ENCODE data around the gene CCDC61.

Gene CCDC61

DNA sequence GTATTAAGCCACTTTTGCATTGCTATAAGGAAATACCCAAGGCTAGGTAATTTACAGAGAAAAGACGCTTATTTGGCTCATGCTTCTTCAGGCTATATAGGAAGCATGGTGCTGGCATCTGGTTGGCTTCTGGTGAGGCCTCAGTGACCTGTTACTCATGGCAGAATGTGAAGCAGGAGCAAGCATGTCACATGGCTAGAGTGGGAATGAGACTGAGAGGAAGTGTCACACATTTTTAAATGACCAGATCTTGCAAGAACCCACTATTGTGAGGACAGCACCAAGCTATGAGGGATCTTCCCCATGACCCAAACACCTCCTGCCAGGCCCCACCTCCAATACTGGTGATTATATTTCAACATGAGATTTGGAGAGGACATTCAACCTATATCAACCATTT, 71.2 kb downstream of the CCDC61 start:
- Mint-ChIP-seq H3K27me3 (ENCODE audit: low read depth) (peaks cover 46% of the 10 kb centered on the region), H3K9me3 (peaks cover under 1% of the 10 kb centered on the region), H3K4me3 (no peak overlapping the region)

DNA sequence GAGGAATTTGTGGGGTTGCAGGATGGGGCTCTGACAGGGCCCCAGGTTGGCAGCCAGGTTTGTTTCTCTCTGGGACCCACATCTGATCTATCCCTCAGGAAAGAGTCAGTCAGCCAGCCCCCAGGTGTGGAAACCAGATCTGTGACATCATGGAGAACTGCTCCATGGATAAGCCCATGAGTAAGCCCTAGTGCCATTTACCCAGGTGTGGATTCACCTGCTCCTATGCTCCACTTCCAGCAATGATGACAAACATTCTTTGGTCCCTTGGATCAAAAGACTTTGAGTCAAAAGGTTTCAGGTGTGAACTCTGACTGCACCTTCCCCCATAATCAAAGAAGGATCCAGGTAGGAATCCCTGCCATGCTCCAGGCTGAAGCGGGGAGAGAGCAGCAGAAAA, 72.4 kb downstream of the CCDC61 start:
- Mint-ChIP-seq H3K4me3 (no peak overlapping the region), H3K27me3 (ENCODE audit: low read depth) (peaks cover 53% of the 10 kb centered on the region), H3K9me3 (no peaks in the 10 kb centered on the region), H3K27ac (no peak overlapping the region), H3K36me3 (ENCODE audit: low read depth) (peaks cover 1% of the 10 kb centered on the region), H3K4me1 (ENCODE audit: low read depth) (no peaks in the 10 kb centered on the region)

More for the DNA sequence above, 71.2 kb downstream of the CCDC61 start:
- no peak overlapping the region for H3K27ac Mint-ChIP-seq
- H3K36me3 Mint-ChIP-seq (ENCODE audit: low read depth) = peaks cover 1% of the 10 kb centered on the region
- H3K4me1 Mint-ChIP-seq (ENCODE audit: low read depth) = no peaks in the 10 kb centered on the region

All from T-helper 1 cell treated with Interleukin-12 subunit alpha and Interleukin-12 subunit beta and Interleukin-4 antibody, amounts not matched to agents 30 μg/mL and 1 μg/mL, for 36 hours (primary cell).